SK-N-SH treated with all-trans-retinoic acid at 6 μM for 48 hours (cell line): ENCODE results near the gene TAOK2.

ENCODE experiments used
- ATAC-seq: fragments of 200-7000 bp; cut with Tn5 transposase; 3 replicates; pipeline ENCODE4 v1.9.1; 2020; ENCODE audit warnings: mild to moderate bottlenecking, moderate library complexity
- ARNTL ChIP-seq: fragments of 450-650 bp; formaldehyde crosslinking; IDR thresholded peaks from 2 replicates; pipeline ENCODE4 v1.5.0; 2020; ENCODE audit warnings: low read depth, mild to moderate bottlenecking, moderate library complexity, borderline replicate concordance
- BACH2 ChIP-seq: fragments of 250-450 bp; sonication (Bioruptor Pico); IDR thresholded peaks from 2 replicates; pipeline ENCODE4 v1.9.0; 2021; ENCODE audit warnings: mild to moderate bottlenecking, borderline replicate concordance
- GLIS3 ChIP-seq: fragments of 250-450 bp; sonication (Bioruptor Pico); IDR thresholded peaks from 2 replicates; pipeline ENCODE4 v1.5.0; 2020; ENCODE audit warnings: mild to moderate bottlenecking, moderate library complexity
- ISL1 ChIP-seq: fragments of 250-450 bp; sonication (Bioruptor Pico); IDR thresholded peaks from 2 replicates; pipeline ENCODE4 v2.1.2; 2022; ENCODE audit warnings: mild to moderate bottlenecking, moderate library complexity
- OSR1 ChIP-seq: fragments of 250-450 bp; sonication (Bioruptor Pico); IDR thresholded peaks from 2 replicates; pipeline ENCODE4 v1.8.0; 2022; ENCODE audit warnings: moderate library complexity, mild to moderate bottlenecking, inconsistent platforms
- PPARA ChIP-seq: fragments of 250-450 bp; sonication (Bioruptor Pico); IDR thresholded peaks from 2 replicates; pipeline ENCODE4 v1.5.0; 2020; ENCODE audit warnings: mild to moderate bottlenecking, borderline replicate concordance
- RARB ChIP-seq: fragments of 250-450 bp; sonication (Bioruptor Pico); IDR thresholded peaks from 2 replicates; pipeline ENCODE4 v1.8.0; 2021; ENCODE audit warnings: mild to moderate bottlenecking, moderate library complexity
- SNAI2 ChIP-seq: fragments of 250-450 bp; sonication (Bioruptor Pico); IDR thresholded peaks from 2 replicates; pipeline ENCODE4 v1.5.0; 2020; ENCODE audit warnings: mild to moderate bottlenecking, moderate library complexity
- TCF4 ChIP-seq: fragments of 250-450 bp; sonication (Bioruptor Pico); IDR thresholded peaks from 2 replicates; pipeline ENCODE4 v1.8.0; 2021; ENCODE audit warnings: mild to moderate bottlenecking, moderate library complexity, borderline replicate concordance
- TOX ChIP-seq: fragments of 250-450 bp; sonication (Bioruptor Pico); IDR thresholded peaks from 2 replicates; pipeline ENCODE4 v1.8.0; 2021; ENCODE audit warnings: mild to moderate bottlenecking, moderate library complexity, borderline replicate concordance
- ZC3H10 ChIP-seq: fragments of 250-450 bp; sonication (Bioruptor Pico); IDR thresholded peaks from 2 replicates; pipeline ENCODE4 v1.5.1; 2021; ENCODE audit warnings: mild to moderate bottlenecking, moderate library complexity
- ZFP3 ChIP-seq: fragments of 250-450 bp; sonication (Bioruptor Pico); IDR thresholded peaks from 2 replicates; pipeline ENCODE4 v1.5.0; 2020; ENCODE audit warnings: mild to moderate bottlenecking, moderate library complexity
- ZFP30 ChIP-seq: fragments of 450-650 bp; formaldehyde crosslinking; IDR thresholded peaks from 2 replicates; pipeline ENCODE4 v1.5.0; 2022; ENCODE audit warnings: mild to moderate bottlenecking, moderate library complexity
- ZNF565 ChIP-seq: fragments of 450-650 bp; formaldehyde crosslinking; conservative IDR thresholded peaks from 2 replicates; pipeline ENCODE4 v1.5.0; 2020; ENCODE audit warnings: low read depth, mild to moderate bottlenecking, moderate library complexity
- ZNF70 ChIP-seq: fragments of 450-650 bp; formaldehyde crosslinking; IDR thresholded peaks from 2 replicates; pipeline ENCODE4 v1.5.0; 2020; ENCODE audit warnings: mild to moderate bottlenecking, moderate library complexity
- ZNF8 ChIP-seq: fragments of 450-650 bp; formaldehyde crosslinking; IDR thresholded peaks from 2 replicates; pipeline ENCODE4 v1.5.0; 2020; ENCODE audit warnings: mild to moderate bottlenecking, moderate library complexity
- TF ChIP-seq, protein P1 (sequence below): fragments of 250-450 bp; sonication (Bioruptor Pico); IDR thresholded peaks from 2 replicates; pipeline ENCODE4 v1.5.1; 2020; ENCODE audit warnings: low read depth, mild to moderate bottlenecking, moderate library complexity
- TF ChIP-seq, protein P2 (sequence below): fragments of 250-450 bp; sonication (Bioruptor Pico); IDR thresholded peaks from 2 replicates; pipeline ENCODE4 v1.8.0; 2020; ENCODE audit warnings: mild to moderate bottlenecking, moderate library complexity, borderline replicate concordance
- TF ChIP-seq, protein P3 (sequence below): fragments of 250-450 bp; sonication (Bioruptor Pico); IDR thresholded peaks from 2 replicates; pipeline ENCODE4 v1.8.0; 2021; ENCODE audit warnings: low read depth, mild to moderate bottlenecking, moderate library complexity, borderline replicate concordance
- TF ChIP-seq, protein P4 (sequence below): fragments of 250-450 bp; sonication (Bioruptor Pico); IDR thresholded peaks from 2 replicates; pipeline ENCODE4 v1.5.1; 2021; ENCODE audit warnings: mild to moderate bottlenecking, moderate library complexity

Gene TAOK2

DNA sequence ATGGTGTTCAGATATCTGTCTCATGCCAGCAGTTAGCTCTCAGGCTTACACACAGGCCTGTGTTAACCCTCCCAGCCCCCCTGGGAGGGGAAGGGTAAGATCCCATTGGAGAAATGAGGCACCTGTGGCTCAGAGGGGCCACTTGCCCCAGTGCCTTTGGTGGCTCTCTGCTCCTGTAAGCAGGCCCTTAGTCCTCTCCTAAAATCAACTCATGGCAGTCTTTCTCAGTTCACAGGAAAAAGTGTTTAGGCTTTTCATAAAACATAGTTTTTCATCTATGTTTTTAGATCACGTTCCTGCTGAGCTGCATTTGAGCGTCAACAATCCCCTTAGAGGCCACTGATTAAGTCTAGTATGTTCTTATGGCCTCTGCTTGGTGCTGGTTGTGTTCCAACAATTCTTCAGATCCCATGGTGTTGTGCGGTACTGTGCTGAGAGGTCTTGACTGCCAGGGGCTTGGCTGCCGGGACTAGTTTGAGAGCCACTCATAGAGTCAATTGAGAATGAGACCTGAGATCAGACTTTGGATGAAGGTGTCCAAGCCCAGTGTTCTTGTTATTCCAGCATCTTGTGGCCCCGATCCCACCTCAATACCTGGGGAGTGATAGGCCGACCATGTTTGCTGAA is 10.6 kb downstream of the TAOK2 start:
- TF ChIP-seq OSR1 (CRISPR knock-in tag) (no peak), ZC3H10 (CRISPR knock-in tag) (no peak), TCF4 (CRISPR knock-in tag) (no peak), ZNF70 (no peak), RARB (CRISPR knock-in tag) (no peak), BACH2 (CRISPR knock-in tag) (no peak), GLIS3 (CRISPR knock-in tag) (no peak), TOX (CRISPR knock-in tag) (no peak), SNAI2 (CRISPR knock-in tag) (no peak), ARNTL (CRISPR knock-in tag) (no peak), ZNF8 (CRISPR knock-in tag) (no peak), PPARA (CRISPR knock-in tag) (no peak)
- TF ChIP-seq, protein P1, sequence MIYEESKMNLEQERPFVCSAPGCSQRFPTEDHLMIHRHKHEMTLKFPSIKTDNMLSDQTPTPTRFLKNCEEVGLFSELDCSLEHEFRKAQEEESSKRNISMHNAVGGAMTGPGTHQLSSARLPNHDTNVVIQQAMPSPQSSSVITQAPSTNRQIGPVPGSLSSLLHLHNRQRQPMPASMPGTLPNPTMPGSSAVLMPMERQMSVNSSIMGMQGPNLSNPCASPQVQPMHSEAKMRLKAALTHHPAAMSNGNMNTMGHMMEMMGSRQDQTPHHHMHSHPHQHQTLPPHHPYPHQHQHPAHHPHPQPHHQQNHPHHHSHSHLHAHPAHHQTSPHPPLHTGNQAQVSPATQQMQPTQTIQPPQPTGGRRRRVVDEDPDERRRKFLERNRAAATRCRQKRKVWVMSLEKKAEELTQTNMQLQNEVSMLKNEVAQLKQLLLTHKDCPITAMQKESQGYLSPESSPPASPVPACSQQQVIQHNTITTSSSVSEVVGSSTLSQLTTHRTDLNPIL = no peak
- TF ChIP-seq, protein P2, sequence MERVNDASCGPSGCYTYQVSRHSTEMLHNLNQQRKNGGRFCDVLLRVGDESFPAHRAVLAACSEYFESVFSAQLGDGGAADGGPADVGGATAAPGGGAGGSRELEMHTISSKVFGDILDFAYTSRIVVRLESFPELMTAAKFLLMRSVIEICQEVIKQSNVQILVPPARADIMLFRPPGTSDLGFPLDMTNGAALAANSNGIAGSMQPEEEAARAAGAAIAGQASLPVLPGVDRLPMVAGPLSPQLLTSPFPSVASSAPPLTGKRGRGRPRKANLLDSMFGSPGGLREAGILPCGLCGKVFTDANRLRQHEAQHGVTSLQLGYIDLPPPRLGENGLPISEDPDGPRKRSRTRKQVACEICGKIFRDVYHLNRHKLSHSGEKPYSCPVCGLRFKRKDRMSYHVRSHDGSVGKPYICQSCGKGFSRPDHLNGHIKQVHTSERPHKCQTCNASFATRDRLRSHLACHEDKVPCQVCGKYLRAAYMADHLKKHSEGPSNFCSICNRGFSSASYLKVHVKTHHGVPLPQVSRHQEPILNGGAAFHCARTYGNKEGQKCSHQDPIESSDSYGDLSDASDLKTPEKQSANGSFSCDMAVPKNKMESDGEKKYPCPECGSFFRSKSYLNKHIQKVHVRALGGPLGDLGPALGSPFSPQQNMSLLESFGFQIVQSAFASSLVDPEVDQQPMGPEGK (CRISPR knock-in tag) = no peak
- TF ChIP-seq, protein P3, sequence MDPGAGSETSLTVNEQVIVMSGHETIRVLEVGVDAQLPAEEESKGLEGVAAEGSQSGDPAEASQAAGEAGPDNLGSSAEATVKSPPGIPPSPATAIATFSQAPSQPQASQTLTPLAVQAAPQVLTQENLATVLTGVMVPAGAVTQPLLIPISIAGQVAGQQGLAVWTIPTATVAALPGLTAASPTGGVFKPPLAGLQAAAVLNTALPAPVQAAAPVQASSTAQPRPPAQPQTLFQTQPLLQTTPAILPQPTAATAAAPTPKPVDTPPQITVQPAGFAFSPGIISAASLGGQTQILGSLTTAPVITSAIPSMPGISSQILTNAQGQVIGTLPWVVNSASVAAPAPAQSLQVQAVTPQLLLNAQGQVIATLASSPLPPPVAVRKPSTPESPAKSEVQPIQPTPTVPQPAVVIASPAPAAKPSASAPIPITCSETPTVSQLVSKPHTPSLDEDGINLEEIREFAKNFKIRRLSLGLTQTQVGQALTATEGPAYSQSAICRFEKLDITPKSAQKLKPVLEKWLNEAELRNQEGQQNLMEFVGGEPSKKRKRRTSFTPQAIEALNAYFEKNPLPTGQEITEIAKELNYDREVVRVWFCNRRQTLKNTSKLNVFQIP (CRISPR knock-in tag) = no peak
- TF ChIP-seq, all 23 proteins: peak for 0
- ATAC-seq = no peak

DNA sequence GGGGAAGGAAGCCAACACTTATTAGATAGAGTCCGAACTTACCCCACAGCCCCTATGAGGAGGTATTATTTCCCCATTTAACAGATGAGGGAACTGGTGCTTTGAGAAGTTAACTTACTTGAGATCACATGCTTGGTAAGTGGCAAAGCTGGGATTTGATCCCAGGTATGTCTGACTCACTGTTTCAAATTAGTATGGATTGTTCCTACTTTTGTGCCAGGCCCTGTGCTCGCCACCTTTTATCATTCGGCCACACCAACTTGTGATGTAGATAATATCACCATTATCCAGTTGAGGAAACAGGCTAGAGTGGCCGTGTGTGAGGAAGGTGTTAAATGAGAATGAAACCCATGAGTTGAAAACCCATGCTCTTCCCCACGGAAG is 11.1 kb downstream of the TAOK2 start:
- TF ChIP-seq ZFP3 = no peak
- no peak for TF ChIP-seq ZNF565
- TF ChIP-seq SNAI2 (CRISPR knock-in tag) = no peak
- no peak for TF ChIP-seq ISL1
- TF ChIP-seq, protein P4, sequence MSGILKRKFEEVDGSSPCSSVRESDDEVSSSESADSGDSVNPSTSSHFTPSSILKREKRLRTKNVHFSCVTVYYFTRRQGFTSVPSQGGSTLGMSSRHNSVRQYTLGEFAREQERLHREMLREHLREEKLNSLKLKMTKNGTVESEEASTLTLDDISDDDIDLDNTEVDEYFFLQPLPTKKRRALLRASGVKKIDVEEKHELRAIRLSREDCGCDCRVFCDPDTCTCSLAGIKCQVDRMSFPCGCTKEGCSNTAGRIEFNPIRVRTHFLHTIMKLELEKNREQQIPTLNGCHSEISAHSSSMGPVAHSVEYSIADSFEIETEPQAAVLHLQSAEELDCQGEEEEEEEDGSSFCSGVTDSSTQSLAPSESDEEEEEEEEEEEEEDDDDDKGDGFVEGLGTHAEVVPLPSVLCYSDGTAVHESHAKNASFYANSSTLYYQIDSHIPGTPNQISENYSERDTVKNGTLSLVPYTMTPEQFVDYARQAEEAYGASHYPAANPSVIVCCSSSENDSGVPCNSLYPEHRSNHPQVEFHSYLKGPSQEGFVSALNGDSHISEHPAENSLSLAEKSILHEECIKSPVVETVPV = no peak
- no peak for ATAC-seq

DNA sequence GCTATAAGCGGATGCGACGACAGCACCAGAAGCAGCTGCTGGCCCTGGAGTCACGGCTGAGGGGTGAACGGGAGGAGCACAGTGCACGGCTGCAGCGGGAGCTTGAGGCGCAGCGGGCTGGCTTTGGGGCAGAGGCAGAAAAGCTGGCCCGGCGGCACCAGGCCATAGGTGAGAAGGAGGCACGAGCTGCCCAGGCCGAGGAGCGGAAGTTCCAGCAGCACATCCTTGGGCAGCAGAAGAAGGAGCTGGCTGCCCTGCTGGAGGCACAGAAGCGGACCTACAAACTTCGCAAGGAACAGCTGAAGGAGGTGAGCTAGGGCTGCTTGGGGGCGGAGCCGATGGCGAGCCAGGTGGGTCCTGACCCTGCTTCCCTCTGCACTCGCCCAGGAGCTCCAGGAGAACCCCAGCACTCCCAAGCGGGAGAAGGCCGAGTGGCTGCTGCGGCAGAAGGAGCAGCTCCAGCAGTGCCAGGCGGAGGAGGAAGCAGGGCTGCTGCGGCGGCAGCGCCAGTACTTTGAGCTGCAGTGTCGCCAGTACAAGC is 11.7 kb downstream of the TAOK2 start:
- ATAC-seq = no peak
- TF ChIP-seq ZFP30 = no peak
- TF ChIP-seq, protein P3 (CRISPR knock-in tag) = no peak
- TF ChIP-seq, protein P1 = no peak
- TF ChIP-seq ZFP3 = no peak
